ENCODE measurements around the gene FAHD2B. TPM values are rescaled to one million over a fixed set of nuclear protein-coding genes. Genes with fewer than 3 reads are reported as not detected.
"Not testable (repeated sequence)": the region's sequence is repeated elsewhere in the genome, so short reads cannot be mapped to it uniquely, and the experiment has no call there.

FAHD2B gene, protein sequence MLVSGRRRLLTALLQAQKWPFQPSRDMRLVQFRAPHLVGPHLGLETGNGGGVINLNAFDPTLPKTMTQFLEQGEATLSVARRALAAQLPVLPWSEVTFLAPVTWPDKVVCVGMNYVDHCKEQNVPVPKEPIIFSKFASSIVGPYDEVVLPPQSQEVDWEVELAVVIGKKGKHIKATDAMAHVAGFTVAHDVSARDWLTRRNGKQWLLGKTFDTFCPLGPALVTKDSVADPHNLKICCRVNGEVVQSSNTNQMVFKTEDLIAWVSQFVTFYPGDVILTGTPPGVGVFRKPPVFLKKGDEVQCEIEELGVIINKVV
- total RNA-seq (ENCODE audit: unreplicated experiment): 21.2 TPM
- long read RNA-seq, transcript FAHD2B-201 (8 exons, 1,305 nt): major isoform, 6 of 20 reads
- long read RNA-seq, transcript FAHD2B-202 (9 exons, 1,388 nt): minor isoform, 5 of 20 reads
- long read RNA-seq, partial matches to known transcripts: 0 of 20 reads
- long read RNA-seq, other reads (novel, unspliced or antisense): 9 of 20 reads

DNA sequence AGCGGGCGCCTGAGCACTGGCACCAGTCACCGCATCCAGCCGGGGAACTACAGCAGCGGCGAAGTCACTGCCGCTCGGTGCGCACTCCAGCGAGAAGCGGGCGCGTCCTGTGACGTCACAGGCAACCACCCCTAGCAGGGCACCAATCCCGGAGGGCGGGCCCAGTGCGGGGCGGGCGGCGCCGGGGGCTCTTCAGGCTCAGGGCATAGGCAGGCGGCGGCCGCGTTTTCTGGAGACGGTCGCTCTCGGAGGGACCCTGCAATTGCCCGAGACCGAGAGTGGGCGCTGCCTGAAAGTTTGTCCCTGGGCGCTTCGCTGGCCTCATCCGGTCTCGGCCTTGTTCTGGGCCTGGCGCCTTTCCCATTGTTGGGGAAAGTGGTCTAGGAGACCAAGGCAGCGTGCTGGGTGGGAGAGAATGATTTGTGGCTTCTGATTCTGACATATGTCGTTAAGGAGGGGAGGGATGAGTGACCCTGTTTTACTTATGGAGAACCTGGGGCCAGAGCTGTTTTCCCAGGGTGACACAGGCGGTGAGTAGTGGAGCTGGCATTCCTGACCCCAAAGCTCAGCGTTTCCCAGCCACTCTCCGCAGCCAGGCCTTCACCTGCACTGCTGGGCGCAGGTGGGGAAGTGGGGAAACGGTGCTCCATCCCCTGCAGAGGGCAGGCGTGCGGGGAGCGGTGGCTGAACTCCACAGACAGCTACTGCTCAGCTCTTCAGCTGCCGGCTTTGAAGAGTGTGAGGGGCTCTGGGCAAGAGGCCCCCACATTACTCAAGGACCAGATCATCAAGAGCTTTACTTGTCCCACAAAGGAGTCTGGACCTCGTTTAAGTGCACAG, at the start of gene FAHD2B:
FAHD2B (minus strand) TSS at position 111 of the 840 bp plus-strand sequence. CDS start 3,176 bp downstream, outside the sequence.
- H3K4me3 Mint-ChIP-seq (ENCODE audit: unreplicated experiment): peak within 1 kb of the TSS; percentile 83
- H3K36me3 Mint-ChIP-seq (ENCODE audit: unreplicated experiment); H3K27me3 Mint-ChIP-seq (ENCODE audit: unreplicated experiment); H3K9me3 Mint-ChIP-seq (ENCODE audit: unreplicated experiment); H3K4me1 Mint-ChIP-seq (ENCODE audit: low read depth, unreplicated experiment); H3K27ac Mint-ChIP-seq (ENCODE audit: unreplicated experiment): not testable (repeated sequence)
- DNase-seq: peak; percentile 82

DNA sequence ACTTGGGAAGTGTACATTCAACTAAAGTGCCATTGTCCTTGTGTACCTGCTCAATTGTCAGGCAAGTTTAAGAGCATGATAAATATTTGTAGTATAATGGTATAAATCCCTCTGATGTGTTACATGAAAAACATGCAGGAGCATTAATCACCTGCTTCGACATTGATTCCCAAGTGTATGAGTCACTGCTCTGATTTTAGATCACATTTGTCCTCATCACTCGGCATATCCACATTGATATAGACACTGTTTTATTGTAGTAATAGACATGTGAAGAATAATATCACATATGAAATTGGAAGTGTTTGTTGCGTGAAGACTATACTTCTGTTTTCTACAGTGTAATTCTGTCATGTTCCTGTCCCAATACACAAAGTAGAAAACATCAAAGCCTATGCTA, 49.3 kb upstream of the FAHD2B start:
- not testable (repeated sequence) for H3K9me3 Mint-ChIP-seq (ENCODE audit: unreplicated experiment)

DNA sequence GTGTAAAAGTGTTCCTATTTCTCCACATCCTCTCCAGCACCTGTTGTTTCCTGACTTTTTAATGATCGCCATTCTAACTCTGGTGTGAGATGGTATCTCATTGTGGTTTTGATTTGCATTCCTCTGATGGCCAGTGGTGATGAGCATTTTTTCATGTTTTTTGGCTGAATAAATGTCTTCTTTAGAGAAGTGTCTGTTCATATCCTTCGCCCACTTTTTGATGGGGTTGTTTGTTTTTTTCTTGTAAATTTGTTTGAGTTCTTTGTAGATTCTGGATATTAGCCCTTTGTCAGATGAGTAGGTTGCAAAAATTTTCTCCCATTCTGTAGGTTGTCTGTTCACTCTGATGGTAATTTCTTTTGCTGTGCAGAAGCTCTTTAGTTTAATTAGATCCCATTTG, 34.4 kb upstream of the FAHD2B start:
- H3K27me3 Mint-ChIP-seq (ENCODE audit: unreplicated experiment); H3K4me1 Mint-ChIP-seq (ENCODE audit: low read depth, unreplicated experiment); H3K4me3 Mint-ChIP-seq (ENCODE audit: unreplicated experiment); H3K9me3 Mint-ChIP-seq (ENCODE audit: unreplicated experiment); H3K36me3 Mint-ChIP-seq (ENCODE audit: unreplicated experiment); H3K27ac Mint-ChIP-seq (ENCODE audit: unreplicated experiment); DNase-seq: not testable (repeated sequence)

More for the DNA sequence above, 49.3 kb upstream of the FAHD2B start:
- H3K4me3 Mint-ChIP-seq (ENCODE audit: unreplicated experiment); H3K4me1 Mint-ChIP-seq (ENCODE audit: low read depth, unreplicated experiment); DNase-seq; H3K27me3 Mint-ChIP-seq (ENCODE audit: unreplicated experiment); H3K36me3 Mint-ChIP-seq (ENCODE audit: unreplicated experiment); H3K27ac Mint-ChIP-seq (ENCODE audit: unreplicated experiment): not testable (repeated sequence)

DNA sequence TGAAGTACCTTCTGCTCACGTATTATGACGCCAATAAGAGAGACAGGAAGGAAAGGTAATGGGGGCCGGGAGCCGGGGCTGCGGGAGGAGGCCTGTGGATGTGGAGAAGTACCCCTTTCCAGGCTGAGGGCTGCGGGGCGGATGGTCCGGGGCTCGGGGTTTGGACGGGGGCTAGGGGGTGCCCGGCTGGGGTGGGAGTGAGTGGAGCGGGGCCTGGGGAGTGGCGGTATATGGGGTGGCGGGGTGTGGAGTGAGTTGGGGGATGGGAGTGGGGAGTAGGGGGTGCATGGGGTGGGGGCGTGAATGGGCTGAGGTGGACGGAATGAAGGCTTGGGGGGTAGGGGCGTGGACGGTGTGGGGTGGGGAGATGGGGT, 19.2 kb upstream of the FAHD2B start:
- not testable (repeated sequence) for H3K27me3 Mint-ChIP-seq (ENCODE audit: unreplicated experiment); DNase-seq; H3K9me3 Mint-ChIP-seq (ENCODE audit: unreplicated experiment); H3K36me3 Mint-ChIP-seq (ENCODE audit: unreplicated experiment); H3K4me1 Mint-ChIP-seq (ENCODE audit: low read depth, unreplicated experiment)
- Mint-ChIP-seq H3K27ac (ENCODE audit: unreplicated experiment) (peak overlapping the region; percentile 91), H3K4me3 (ENCODE audit: unreplicated experiment) (peak overlapping the region; percentile 98)

DNA sequence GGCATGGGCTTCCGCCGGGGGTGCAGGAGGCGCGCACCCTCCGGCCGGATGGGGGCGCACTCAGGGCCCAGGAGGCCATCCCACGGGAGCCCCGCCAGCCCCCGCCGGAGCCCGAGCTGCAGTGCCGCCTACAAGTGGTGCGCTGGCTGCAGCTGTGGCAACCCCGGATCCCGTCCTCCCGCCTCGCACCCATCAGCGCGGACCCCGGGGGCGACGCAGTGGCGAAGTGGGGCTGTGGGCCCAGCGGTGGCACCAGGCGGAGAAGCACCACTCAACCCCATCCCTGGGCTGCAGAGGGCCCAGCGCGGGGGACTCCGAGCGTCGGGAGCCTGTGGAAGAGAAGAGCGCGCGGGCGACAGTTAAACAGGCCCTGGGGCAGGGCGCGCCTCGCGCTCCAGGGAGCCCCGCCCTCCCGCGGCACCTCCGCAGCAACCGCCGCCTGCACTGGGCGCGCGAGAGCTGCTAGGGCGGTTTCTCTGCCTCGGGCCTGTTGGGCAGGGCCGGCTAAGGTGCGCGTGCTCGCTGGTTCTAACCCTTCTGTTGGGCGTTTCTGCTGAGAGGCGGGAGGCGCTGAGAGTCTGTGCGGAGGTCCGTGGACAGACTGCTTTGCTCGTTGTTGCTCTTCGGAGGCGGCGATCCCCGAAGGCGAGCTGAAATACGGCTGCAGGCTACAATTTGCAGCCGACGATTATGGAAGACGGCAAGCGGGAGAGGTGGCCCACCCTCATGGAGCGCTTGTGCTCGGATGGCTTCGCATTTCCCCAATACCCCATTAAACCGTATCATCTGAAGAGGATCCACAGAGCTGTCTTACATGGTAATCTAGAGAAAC, 18.6 kb upstream of the FAHD2B start, which contains the start of gene ANKRD36:
ANKRD36 (plus strand) TSS at position 104 of the 832 bp plus-strand sequence; CDS start at position 691, 587 bp downstream.
- peak; percentile 83 for DNase-seq
- H3K4me1 Mint-ChIP-seq (ENCODE audit: low read depth, unreplicated experiment): not testable (repeated sequence)

DNA sequence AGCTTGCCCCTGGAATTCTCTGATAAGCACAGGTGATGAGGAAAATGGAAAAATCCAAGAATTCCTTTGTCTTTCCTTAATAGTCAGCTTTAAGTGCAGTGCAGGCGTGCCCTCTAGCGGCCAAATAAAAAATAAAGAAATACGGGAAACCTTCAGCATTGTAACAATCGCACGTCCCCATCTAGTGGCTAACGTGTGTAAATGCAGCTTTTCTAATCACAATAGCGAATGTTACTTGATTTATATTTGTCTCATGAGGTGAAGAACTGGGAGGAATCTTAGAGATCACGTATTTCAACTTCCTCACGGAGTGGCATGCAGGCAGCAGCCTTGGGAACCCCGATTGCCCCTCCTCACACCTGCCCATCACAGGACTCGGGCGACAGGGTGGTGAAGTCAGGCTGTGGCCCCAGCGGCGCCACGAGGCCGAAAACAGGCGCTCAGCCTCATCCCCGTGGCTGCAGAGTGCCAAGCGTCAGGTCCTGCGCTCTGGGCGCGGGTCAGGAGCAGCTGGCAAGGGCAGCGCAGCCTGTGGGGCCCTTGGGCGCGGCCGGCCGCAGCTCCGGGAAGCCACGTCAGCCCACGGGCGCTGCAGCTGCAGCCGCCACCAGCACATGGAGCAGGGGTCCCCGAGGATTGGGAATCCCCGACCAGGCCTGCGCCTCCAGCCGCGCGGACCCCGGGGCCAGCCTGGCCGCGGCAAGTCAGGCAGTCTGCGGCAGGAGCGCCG, 17.8 kb upstream of the FAHD2B start:
- not testable (repeated sequence) for H3K27me3 Mint-ChIP-seq (ENCODE audit: unreplicated experiment); H3K4me1 Mint-ChIP-seq (ENCODE audit: low read depth, unreplicated experiment); H3K36me3 Mint-ChIP-seq (ENCODE audit: unreplicated experiment); H3K9me3 Mint-ChIP-seq (ENCODE audit: unreplicated experiment)
- TF ChIP-seq, protein P1, sequence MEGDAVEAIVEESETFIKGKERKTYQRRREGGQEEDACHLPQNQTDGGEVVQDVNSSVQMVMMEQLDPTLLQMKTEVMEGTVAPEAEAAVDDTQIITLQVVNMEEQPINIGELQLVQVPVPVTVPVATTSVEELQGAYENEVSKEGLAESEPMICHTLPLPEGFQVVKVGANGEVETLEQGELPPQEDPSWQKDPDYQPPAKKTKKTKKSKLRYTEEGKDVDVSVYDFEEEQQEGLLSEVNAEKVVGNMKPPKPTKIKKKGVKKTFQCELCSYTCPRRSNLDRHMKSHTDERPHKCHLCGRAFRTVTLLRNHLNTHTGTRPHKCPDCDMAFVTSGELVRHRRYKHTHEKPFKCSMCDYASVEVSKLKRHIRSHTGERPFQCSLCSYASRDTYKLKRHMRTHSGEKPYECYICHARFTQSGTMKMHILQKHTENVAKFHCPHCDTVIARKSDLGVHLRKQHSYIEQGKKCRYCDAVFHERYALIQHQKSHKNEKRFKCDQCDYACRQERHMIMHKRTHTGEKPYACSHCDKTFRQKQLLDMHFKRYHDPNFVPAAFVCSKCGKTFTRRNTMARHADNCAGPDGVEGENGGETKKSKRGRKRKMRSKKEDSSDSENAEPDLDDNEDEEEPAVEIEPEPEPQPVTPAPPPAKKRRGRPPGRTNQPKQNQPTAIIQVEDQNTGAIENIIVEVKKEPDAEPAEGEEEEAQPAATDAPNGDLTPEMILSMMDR (IDR thresholded peaks at IDR 0.05; ENCODE audit: partially characterized antibody, unreplicated experiment): peak; percentile 88
- Mint-ChIP-seq H3K27ac (ENCODE audit: unreplicated experiment) (peak overlapping the region; percentile 95), H3K4me3 (ENCODE audit: unreplicated experiment) (peak overlapping the region; percentile 88)
- DNase-seq: peak; percentile 64

More for the DNA sequence above, 18.6 kb upstream of the FAHD2B start, which contains the start of gene ANKRD36:
- not testable (repeated sequence) for H3K27me3 Mint-ChIP-seq (ENCODE audit: unreplicated experiment); H3K36me3 Mint-ChIP-seq (ENCODE audit: unreplicated experiment); H3K9me3 Mint-ChIP-seq (ENCODE audit: unreplicated experiment)
- H3K4me3 Mint-ChIP-seq (ENCODE audit: unreplicated experiment): peak within 1 kb of the TSS; percentile 98
- H3K27ac Mint-ChIP-seq (ENCODE audit: unreplicated experiment): peak within 1 kb of the TSS; percentile 95

DNA sequence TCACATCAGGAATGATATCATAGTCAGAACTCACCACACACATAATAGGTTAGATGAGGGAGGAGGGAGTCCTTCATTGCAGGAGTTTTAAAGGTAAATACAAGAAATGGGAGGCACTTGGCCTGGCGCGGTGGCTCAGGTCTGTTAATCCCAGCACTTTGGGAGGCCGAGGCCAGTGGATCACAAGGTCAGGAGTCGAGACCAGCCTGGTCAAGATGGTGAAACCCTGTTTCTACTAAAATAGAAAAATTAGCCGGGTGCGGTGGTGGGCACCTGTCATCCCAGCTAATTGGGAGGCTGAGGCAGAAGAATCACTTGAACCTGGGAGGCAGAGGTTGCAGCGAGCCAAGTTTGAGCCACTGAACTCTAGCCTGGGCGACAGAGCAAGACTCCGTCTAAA, 16.6 kb upstream of the FAHD2B start:
- not testable (repeated sequence) for H3K27ac Mint-ChIP-seq (ENCODE audit: unreplicated experiment); DNase-seq; H3K27me3 Mint-ChIP-seq (ENCODE audit: unreplicated experiment); H3K36me3 Mint-ChIP-seq (ENCODE audit: unreplicated experiment); H3K9me3 Mint-ChIP-seq (ENCODE audit: unreplicated experiment); H3K4me1 Mint-ChIP-seq (ENCODE audit: low read depth, unreplicated experiment); H3K4me3 Mint-ChIP-seq (ENCODE audit: unreplicated experiment)

DNA sequence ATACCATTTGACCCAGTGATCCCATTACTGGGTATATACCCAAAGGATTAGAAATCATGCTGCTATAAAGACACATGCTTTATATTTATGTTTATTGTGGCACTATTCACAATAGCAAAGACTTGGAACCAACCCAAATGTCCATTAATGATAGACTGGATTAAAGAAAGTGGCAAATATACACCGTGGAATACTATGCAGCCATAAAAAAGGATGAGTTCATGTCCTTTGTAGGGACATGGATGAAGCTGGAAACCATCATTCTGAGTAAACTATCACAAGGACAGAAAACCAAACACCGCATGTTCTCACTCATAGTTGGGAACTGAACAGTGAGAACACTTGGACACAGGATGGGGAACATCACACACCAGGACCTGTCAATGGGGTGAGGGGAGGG, 12.2 kb upstream of the FAHD2B start:
- not testable (repeated sequence) for H3K27me3 Mint-ChIP-seq (ENCODE audit: unreplicated experiment); H3K9me3 Mint-ChIP-seq (ENCODE audit: unreplicated experiment); H3K4me3 Mint-ChIP-seq (ENCODE audit: unreplicated experiment)

DNA sequence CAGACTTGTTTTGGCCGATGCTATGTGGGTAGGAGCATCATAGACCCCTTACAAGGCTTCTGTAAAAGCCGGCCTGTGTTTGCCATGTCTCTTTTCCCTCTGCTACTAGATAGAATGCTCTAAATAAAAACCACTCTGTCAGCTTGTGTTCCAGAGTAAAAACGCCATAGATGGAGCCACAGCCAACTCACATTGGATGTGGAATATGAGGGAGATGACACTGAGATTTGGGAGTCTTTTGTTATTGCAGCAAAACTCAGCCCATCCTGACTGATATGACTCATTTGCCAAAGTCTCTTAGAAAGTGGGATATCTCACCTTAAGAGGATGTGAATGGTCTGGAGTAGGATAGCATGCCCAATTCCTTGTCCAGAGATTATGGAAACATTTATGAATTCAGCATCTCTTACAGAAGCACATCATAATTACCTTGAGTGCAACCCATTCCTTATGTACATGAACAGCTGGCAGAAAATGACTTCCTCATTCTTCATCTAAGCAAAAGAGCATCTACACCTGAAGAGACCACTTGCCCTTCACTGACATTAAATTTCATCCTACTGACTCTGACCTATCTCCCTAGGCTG, 4.2 kb upstream of the FAHD2B start:
- not testable (repeated sequence) for H3K4me3 Mint-ChIP-seq (ENCODE audit: unreplicated experiment); DNase-seq; H3K4me1 Mint-ChIP-seq (ENCODE audit: low read depth, unreplicated experiment); H3K36me3 Mint-ChIP-seq (ENCODE audit: unreplicated experiment); H3K27me3 Mint-ChIP-seq (ENCODE audit: unreplicated experiment); H3K27ac Mint-ChIP-seq (ENCODE audit: unreplicated experiment); H3K9me3 Mint-ChIP-seq (ENCODE audit: unreplicated experiment)

More for the DNA sequence above, 12.2 kb upstream of the FAHD2B start:
- H3K36me3 Mint-ChIP-seq (ENCODE audit: unreplicated experiment); DNase-seq; H3K27ac Mint-ChIP-seq (ENCODE audit: unreplicated experiment); H3K4me1 Mint-ChIP-seq (ENCODE audit: low read depth, unreplicated experiment): not testable (repeated sequence)

Measured in glutamatergic neuron (in vitro differentiated cells).